Calu3 (cell line): Measurements from ENCODE around the gene RCVRN. TPM values are rescaled to one million over a fixed set of nuclear protein-coding genes. Genes with fewer than 3 reads are reported as not detected.

ENCODE experiments used
- BruUV-seq: library from RNA; stranded (reverse); fragments of 400-500 nt; replicated peaks from 2 replicates; lab custom pipeline; 2021; lab: Mats Ljungman, UMichigan
- CTCF ChIA-PET: fragments of 300-600 bp; sonication (Branson Sonifier 250); formaldehyde crosslinking; loops from one replicate; lab custom pipeline; 2022; ENCODE audit warnings: antibody characterized with exemption; lab: Charles Lee
- DNase-seq: peaks from one replicate; pipeline ENCODE4 v3.0.0; 2022
- H3K27ac Mint-ChIP-seq: one replicate; pipeline ENCODE4 v1.8.0; 2022; ENCODE audit warnings: mixed read lengths; ENCODE audit not compliant: unreplicated experiment
- H3K27me3 Mint-ChIP-seq: one replicate; pipeline ENCODE4 v1.8.0; 2022; ENCODE audit warnings: mixed read lengths; ENCODE audit not compliant: unreplicated experiment
- H3K36me3 Mint-ChIP-seq: one replicate; pipeline ENCODE4 v1.8.0; 2022; ENCODE audit warnings: mild to moderate bottlenecking, moderate library complexity, mixed read lengths; ENCODE audit not compliant: insufficient read depth, unreplicated experiment
- H3K4me1 Mint-ChIP-seq: one replicate; pipeline ENCODE4 v1.8.0; 2022; ENCODE audit warnings: mild to moderate bottlenecking, low read depth, mixed read lengths; ENCODE audit not compliant: unreplicated experiment
- H3K4me3 Mint-ChIP-seq: one replicate; pipeline ENCODE4 v1.8.0; 2022; ENCODE audit warnings: mild to moderate bottlenecking, low read depth, moderate library complexity, mixed read lengths; ENCODE audit not compliant: unreplicated experiment
- H3K9me3 Mint-ChIP-seq: one replicate; pipeline ENCODE4 v1.8.0; 2022; ENCODE audit warnings: low read depth, mixed read lengths; ENCODE audit not compliant: unreplicated experiment
- intact Hi-C: fragments of 100-400 bp; cut with micrococcal nuclease; formaldehyde crosslinking; loops from one replicate; pipeline ENCODE4 v1.10.0; 2022; ENCODE audit not compliant: unreplicated experiment
- total RNA-seq: library from RNA; stranded (reverse); gene quantifications from 2 replicates; pipeline ENCODE4 v1.2.3, GENCODE V29; 2022
- TF ChIP-seq, protein P1 (sequence below): fragments of 200-600 bp; IDR thresholded peaks from one replicate; pipeline ENCODE4 v1.8.0; 2022; ENCODE audit warnings: antibody characterized with exemption; ENCODE audit not compliant: unreplicated experiment

The RCVRN gene
- total RNA-seq, 1 experiment from 2014 or later, result not detected

DNA sequence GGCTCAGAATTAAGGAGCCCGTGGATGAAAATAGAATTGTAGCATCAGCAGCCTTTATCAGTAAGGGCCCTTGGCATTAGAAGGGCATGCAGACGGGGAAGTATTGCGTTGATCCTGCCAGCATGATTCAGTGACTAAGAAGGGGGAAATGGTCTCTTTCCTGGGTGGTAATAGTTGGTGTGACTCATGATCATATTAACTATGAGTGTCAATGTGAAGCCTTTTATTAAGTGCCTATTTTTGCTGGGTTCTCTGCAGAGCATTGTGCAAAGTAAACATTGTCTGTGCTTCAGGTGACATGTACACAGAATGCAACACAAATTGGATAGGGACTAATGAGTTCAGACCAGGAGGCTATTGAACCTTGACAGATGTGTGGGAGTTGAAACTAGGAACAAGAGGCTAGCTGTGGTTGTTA, 24.5 kb downstream of the RCVRN start:
- Mint-ChIP-seq H3K36me3 (peaks cover 10% of the 10 kb centered on the region), H3K27ac (peak overlapping the region; percentile 94), H3K9me3 (no peaks in the 10 kb centered on the region), H3K4me1 (peaks cover 33% of the 10 kb centered on the region), H3K4me3 (peak overlapping the region; percentile 50), H3K27me3 (no peaks in the 10 kb centered on the region)
- CTCF ChIA-PET, result no interaction called here
- intact Hi-C loops, result loop anchor here (5.0 kb wide), 1 partner anchor 43 kb away; no protein-coding TSS in a partner anchor
- TF ChIP-seq, protein P1, sequence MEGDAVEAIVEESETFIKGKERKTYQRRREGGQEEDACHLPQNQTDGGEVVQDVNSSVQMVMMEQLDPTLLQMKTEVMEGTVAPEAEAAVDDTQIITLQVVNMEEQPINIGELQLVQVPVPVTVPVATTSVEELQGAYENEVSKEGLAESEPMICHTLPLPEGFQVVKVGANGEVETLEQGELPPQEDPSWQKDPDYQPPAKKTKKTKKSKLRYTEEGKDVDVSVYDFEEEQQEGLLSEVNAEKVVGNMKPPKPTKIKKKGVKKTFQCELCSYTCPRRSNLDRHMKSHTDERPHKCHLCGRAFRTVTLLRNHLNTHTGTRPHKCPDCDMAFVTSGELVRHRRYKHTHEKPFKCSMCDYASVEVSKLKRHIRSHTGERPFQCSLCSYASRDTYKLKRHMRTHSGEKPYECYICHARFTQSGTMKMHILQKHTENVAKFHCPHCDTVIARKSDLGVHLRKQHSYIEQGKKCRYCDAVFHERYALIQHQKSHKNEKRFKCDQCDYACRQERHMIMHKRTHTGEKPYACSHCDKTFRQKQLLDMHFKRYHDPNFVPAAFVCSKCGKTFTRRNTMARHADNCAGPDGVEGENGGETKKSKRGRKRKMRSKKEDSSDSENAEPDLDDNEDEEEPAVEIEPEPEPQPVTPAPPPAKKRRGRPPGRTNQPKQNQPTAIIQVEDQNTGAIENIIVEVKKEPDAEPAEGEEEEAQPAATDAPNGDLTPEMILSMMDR, result no peak
- no TSS peak for BruUV-seq
- peak; percentile 50 for DNase-seq

DNA sequence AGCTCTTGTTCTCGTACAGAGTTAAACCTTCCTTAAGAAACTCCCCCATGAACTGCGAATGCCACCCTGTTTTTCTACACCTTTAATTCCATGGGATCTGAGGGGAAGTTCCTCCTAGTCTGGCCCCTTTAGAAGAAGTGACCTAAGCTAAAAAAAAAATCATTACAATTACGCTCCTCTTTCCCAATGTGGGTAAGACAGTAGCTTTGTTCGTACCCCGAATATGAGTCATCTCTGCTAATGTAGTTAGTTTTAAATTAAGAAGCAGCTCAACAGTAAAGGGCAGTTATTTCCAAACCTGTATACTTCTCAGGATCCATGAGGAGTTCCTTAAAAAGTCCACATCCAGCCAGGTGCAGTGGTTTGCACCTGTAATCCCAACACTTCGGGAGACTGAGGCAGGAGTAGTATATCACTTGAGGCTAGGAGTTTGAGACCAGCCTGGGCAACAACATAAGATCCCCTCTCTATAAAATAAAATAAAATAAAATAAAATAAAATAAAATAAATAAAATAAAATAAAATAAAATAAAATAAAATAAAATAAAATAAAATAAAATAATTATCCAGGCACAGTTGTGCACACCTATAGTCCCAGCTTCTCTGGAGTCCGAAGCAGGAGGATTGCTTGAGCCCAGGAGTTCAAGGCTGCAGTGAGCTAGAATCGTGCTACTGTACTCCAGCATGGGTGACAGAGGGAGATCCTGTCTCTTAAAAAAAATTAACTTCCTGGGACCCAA, 26.1 kb downstream of the RCVRN start:
- peaks cover 10% of the 10 kb centered on the region for H3K36me3 Mint-ChIP-seq
- TF ChIP-seq, protein P1, result no peak
- BruUV-seq, result no TSS peak
- intact Hi-C loops, result no loop called here
- H3K27me3 Mint-ChIP-seq, result no peaks in the 10 kb centered on the region
- peaks cover 43% of the 10 kb centered on the region for H3K4me1 Mint-ChIP-seq
- CTCF ChIA-PET, result interaction anchor here (0.8 kb wide), 1 partner anchor 87 kb away, joined by 3 read pairs; the partner anchor contains the start of gene DHRS7C
- no peak overlapping the region for H3K4me3 Mint-ChIP-seq
- no peak for DNase-seq
- no peak overlapping the region for H3K27ac Mint-ChIP-seq
- H3K9me3 Mint-ChIP-seq, result no peaks in the 10 kb centered on the region

DNA sequence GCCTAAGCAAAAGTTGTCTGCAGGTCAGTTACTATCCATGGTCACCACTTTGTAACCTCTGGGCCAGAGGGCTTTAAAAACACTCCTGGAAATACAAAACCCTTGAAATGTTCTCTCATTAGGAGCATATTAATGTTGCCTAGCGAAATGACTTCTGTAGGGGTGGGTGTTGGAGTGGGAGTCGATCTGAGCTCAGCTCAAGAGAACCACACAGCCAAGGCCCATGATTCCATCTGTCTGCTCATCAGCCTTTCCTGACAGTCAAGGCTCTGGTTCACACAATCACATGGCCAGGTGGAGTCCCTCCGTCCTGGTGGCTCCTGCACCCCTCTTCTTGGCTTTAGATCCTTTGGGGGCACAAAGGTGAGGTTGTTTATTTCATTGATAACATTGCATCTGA, 26.7 kb downstream of the RCVRN start:
- Mint-ChIP-seq H3K27ac (no peak overlapping the region), H3K4me1 (peaks cover 43% of the 10 kb centered on the region), H3K9me3 (no peaks in the 10 kb centered on the region), H3K36me3 (peaks cover 10% of the 10 kb centered on the region), H3K27me3 (no peaks in the 10 kb centered on the region), H3K4me3 (no peak overlapping the region)
- TF ChIP-seq, protein P1, result no peak
- intact Hi-C loops, result no loop called here
- DNase-seq, result no peak
- BruUV-seq, result no TSS peak
- CTCF ChIA-PET, result interaction anchor here (0.8 kb wide), 1 partner anchor 87 kb away, joined by 3 read pairs; the partner anchor contains the start of gene DHRS7C

DNA sequence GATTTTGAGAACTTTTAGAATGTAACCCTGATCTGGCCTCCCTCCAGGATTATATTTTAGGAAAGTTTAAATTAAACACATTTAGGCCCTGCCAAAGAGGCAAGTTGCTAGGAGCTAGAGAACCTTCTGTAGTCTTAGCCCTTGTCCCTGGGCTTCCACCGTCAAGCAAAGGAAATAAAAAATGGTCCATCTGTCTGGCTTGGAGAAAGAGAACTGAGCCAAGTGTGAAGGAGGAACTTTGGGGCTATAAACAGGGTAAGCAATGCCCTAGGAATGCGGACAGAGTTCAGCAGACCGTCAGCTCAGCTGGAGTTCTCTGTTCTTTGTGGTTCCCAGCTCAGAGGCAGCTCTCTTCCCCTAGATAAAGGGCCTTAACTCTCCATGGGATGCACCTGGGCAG, 29.6 kb downstream of the RCVRN start:
- TF ChIP-seq, protein P1, result no peak
- Mint-ChIP-seq H3K27me3 (no peaks in the 10 kb centered on the region), H3K27ac (peak overlapping the region; percentile 34), H3K9me3 (no peaks in the 10 kb centered on the region), H3K4me1 (peaks cover 36% of the 10 kb centered on the region), H3K36me3 (peaks cover 6% of the 10 kb centered on the region), H3K4me3 (no peak overlapping the region)
- CTCF ChIA-PET, result no interaction called here
- DNase-seq, result peak; percentile 21
- no TSS peak for BruUV-seq
- intact Hi-C loops, result no loop called here
